GM12875 (cell line): ENCODE measurements around the gene CASTOR1.

Experiments used
- H3K4me3 ChIP-seq: one replicate; pipeline ENCODE4 v1.5.1; 2011; ENCODE audit warnings: low read depth, low read length, control low read depth
- CTCF ChIP-seq: IDR thresholded peaks from 2 replicates; pipeline ENCODE4 v1.5.1; 2011; ENCODE audit warnings: low read depth, mild to moderate bottlenecking, control low read depth, inconsistent platforms, low read length, moderate library complexity, borderline replicate concordance; ENCODE audit not compliant: insufficient read depth

Gene CASTOR1

GRCh38 chr22:30238661-30239487, 50.4 kb downstream of the CASTOR1 start:
- no peak for TF ChIP-seq CTCF
- no peak overlapping the region for H3K4me3 ChIP-seq

- TF ChIP-seq CTCF = no peak
- H3K4me3 ChIP-seq = no peak overlapping the region
Measured at GRCh38 chr22:30238136-30238535, 51.2 kb downstream of the CASTOR1 start.

GRCh38 chr22:30236875-30237274, 52.4 kb downstream of the CASTOR1 start:
- no peak for TF ChIP-seq CTCF
- no peak overlapping the region for H3K4me3 ChIP-seq

GRCh38 chr22:30235687-30236170, 53.6 kb downstream of the CASTOR1 start:
- no peak overlapping the region for H3K4me3 ChIP-seq
- TF ChIP-seq CTCF = no peak
